Measurements from ENCODE around the gene PNPO. TPM values are rescaled to one million over a fixed set of nuclear protein-coding genes. Genes with fewer than 3 reads are reported as not detected.
"Not testable (repeated sequence)": the region's sequence is repeated elsewhere in the genome, so short reads cannot be mapped to it uniquely, and the experiment has no call there.

The PNPO gene
- total RNA-seq, 1 experiment from 2014 or later = 110 TPM

DNA sequence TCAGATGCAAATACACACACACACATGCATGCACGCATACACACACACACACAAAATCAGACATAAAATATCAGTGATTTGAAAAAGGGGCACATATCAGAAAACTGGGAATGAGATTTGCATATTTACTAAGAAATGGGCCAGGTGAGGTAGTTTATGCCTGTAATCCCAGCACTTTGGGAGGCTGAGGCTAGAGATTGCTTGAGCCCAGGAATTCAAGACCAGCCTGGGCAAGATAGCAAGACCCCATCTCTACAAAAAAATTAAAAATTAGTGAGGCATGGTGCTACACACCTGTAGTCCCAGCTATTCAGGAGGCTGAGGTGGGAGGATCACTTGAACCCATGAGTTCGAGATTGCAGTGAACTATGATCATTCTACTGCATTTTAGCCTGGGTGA lies 22.4 kb upstream of the PNPO start:
- intact Hi-C loops (cut with micrococcal nuclease; ENCODE audit: unreplicated experiment) = no loop called here
- POLR2A ChIA-PET = no interaction called here
- no peaks in the 10 kb centered on the region for H3K9me3 ChIP-seq
- no peak overlapping the region for H3K4me3 ChIP-seq (ENCODE audit: low read depth, low read length)
- no peaks in the 10 kb centered on the region for H3K27me3 ChIP-seq (replicated peaks; ENCODE audit: control insufficient read depth, insufficient read depth, low read length)
- Mint-ChIP-seq H3K4me1 (ENCODE audit: low read depth, unreplicated experiment) (no peaks in the 10 kb centered on the region), H3K36me3 (ENCODE audit: insufficient read depth, unreplicated experiment) (peaks cover 31% of the 10 kb centered on the region), H3K4me3 (ENCODE audit: unreplicated experiment) (no peak overlapping the region), H3K9me3 (ENCODE audit: unreplicated experiment) (no peaks in the 10 kb centered on the region), H3K27me3 (ENCODE audit: insufficient read depth, unreplicated experiment) (no peaks in the 10 kb centered on the region), H3K27ac (ENCODE audit: unreplicated experiment) (no peak overlapping the region)
- TF ChIP-seq, protein P1, sequence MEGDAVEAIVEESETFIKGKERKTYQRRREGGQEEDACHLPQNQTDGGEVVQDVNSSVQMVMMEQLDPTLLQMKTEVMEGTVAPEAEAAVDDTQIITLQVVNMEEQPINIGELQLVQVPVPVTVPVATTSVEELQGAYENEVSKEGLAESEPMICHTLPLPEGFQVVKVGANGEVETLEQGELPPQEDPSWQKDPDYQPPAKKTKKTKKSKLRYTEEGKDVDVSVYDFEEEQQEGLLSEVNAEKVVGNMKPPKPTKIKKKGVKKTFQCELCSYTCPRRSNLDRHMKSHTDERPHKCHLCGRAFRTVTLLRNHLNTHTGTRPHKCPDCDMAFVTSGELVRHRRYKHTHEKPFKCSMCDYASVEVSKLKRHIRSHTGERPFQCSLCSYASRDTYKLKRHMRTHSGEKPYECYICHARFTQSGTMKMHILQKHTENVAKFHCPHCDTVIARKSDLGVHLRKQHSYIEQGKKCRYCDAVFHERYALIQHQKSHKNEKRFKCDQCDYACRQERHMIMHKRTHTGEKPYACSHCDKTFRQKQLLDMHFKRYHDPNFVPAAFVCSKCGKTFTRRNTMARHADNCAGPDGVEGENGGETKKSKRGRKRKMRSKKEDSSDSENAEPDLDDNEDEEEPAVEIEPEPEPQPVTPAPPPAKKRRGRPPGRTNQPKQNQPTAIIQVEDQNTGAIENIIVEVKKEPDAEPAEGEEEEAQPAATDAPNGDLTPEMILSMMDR (IDR thresholded peaks at IDR 0.05; ENCODE audit: insufficient read depth in 1 of 2, low read depth in 1 of 2, low read length in 1 of 2, severe bottlenecking in 1 of 2, unreplicated experiment in 1 of 2) = no peak
- CTCF ChIA-PET = no interaction called here
- no TSS peak for BruUV-seq (replicated peaks)
- no peak for DNase-seq
- no peaks in the 10 kb centered on the region for H3K36me3 ChIP-seq (ENCODE audit: control insufficient read depth, insufficient read depth, low read length)
- H3K4me1 ChIP-seq = no peaks in the 10 kb centered on the region

DNA sequence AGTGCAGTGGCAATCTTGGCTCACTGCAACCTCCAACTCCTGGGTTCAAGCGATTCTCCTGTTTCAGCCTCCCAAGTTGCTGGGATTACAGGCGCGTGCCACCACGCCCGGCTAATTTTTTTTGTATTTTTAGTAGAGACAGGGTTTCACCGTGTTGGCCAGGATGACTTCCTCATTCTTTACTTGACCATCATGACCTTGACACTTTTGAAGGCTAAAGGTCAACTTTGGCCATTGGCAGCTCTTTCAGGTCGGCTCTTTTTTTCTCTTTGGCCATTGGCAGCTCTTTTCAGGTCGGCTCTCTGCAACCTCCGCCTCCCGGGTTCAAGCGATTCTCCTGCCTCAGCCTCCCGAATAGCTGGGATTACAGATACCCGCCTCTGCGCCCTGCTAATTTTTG lies 21.5 kb upstream of the PNPO start:
- DNase-seq; H3K27ac Mint-ChIP-seq (ENCODE audit: unreplicated experiment); intact Hi-C loops (cut with micrococcal nuclease; ENCODE audit: unreplicated experiment): not testable (repeated sequence)

DNA sequence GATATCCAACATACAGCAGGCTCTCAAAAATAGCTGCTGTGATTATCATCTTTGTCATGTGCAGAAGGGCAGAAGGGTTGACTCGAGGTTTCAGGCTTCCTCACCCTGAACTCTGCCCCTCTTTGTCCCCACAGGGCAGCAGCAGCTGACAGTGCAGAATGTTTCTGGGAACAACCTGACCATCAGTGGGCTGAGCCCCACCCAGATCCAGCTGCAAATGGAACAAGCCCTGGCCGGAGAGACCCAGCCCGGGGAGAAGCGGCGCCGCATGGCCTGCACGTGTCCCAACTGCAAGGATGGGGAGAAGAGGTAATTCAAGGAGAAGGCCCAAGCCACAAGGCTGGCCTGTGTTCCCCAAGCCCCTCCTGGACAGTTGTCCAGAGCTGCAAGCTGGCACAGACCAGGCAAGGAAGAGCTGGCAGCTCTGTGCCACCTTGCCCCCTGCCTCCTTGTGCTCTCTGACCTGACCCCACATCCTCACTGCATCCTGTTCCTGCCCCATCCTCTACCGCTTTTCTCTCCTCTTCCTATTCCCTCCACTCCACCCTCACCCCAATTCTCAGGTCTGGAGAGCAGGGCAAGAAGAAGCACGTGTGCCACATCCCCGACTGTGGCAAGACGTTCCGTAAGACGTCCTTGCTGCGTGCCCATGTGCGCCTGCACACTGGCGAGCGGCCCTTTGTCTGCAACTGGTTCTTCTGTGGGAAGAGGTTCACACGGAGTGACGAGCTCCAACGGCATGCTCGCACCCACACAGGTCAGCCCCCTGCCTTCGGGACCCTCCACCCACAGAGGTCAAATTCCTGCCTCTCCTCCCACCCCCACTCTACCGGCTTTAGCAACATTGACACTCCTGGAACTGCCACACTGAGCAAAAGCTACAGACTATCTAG lies 16.3 kb upstream of the PNPO start:
- Histone ChIP-seq H3K9me3 (no peaks in the 10 kb centered on the region), H3K27me3 (replicated peaks; ENCODE audit: control insufficient read depth, insufficient read depth, low read length) (no peaks in the 10 kb centered on the region), H3K4me1 (no peaks in the 10 kb centered on the region), H3K36me3 (ENCODE audit: control insufficient read depth, insufficient read depth, low read length) (peaks cover 2% of the 10 kb centered on the region; the same call in 1 of the 2 replicates), H3K4me3 (ENCODE audit: low read depth, low read length) (no peak overlapping the region)
- no peak for DNase-seq
- BruUV-seq (replicated peaks) = no TSS peak
- H3K9me3 Mint-ChIP-seq (ENCODE audit: unreplicated experiment) = no peaks in the 10 kb centered on the region
- no peaks in the 10 kb centered on the region for H3K4me1 Mint-ChIP-seq (ENCODE audit: low read depth, unreplicated experiment)
- intact Hi-C loops (cut with micrococcal nuclease; ENCODE audit: unreplicated experiment) = no loop called here
- H3K4me3 Mint-ChIP-seq (ENCODE audit: unreplicated experiment) = no peak overlapping the region
- ChIA-PET POLR2A (interaction anchor here (1.0 kb wide), 1 partner anchor 45 kb away, joined by 3 read pairs; no protein-coding TSS in a partner anchor), CTCF (interaction anchor here (0.6 to 1.6 kb wide), 4 partner anchors 14 to 46 kb away, joined by 4 to 8 read pairs (median 6); partner anchors contain the start of genes CDK5RAP3 and PNPO)
- peaks cover 35% of the 10 kb centered on the region for H3K36me3 Mint-ChIP-seq (ENCODE audit: insufficient read depth, unreplicated experiment)
- TF ChIP-seq, protein P1 (IDR thresholded peaks at IDR 0.05; ENCODE audit: insufficient read depth in 1 of 2, low read depth in 1 of 2, low read length in 1 of 2, severe bottlenecking in 1 of 2, unreplicated experiment in 1 of 2) = no peak
- no peaks in the 10 kb centered on the region for H3K27me3 Mint-ChIP-seq (ENCODE audit: insufficient read depth, unreplicated experiment)
- H3K27ac Mint-ChIP-seq (ENCODE audit: unreplicated experiment) = no peak overlapping the region

More for the DNA sequence above, 21.5 kb upstream of the PNPO start:
- H3K9me3 Mint-ChIP-seq (ENCODE audit: unreplicated experiment); H3K27me3 ChIP-seq (replicated peaks; ENCODE audit: control insufficient read depth, insufficient read depth, low read length); POLR2A ChIA-PET; H3K9me3 ChIP-seq; H3K36me3 ChIP-seq (ENCODE audit: control insufficient read depth, insufficient read depth, low read length); H3K4me1 Mint-ChIP-seq (ENCODE audit: low read depth, unreplicated experiment); H3K4me3 Mint-ChIP-seq (ENCODE audit: unreplicated experiment); BruUV-seq (replicated peaks); H3K4me3 ChIP-seq (ENCODE audit: low read depth, low read length); H3K27me3 Mint-ChIP-seq (ENCODE audit: insufficient read depth, unreplicated experiment); H3K4me1 ChIP-seq; CTCF ChIA-PET: not testable (repeated sequence)
- peaks cover 31% of the 10 kb centered on the region for H3K36me3 Mint-ChIP-seq (ENCODE audit: insufficient read depth, unreplicated experiment)

Measured in Caco-2 (cell line).